Measurements from ENCODE around the gene SLC27A2. TPM values are rescaled to one million over a fixed set of nuclear protein-coding genes. Genes with fewer than 3 reads are reported as not detected.

Gene SLC27A2
- total RNA-seq, 1 donor from 2014 or later = 2.9 TPM

DNA sequence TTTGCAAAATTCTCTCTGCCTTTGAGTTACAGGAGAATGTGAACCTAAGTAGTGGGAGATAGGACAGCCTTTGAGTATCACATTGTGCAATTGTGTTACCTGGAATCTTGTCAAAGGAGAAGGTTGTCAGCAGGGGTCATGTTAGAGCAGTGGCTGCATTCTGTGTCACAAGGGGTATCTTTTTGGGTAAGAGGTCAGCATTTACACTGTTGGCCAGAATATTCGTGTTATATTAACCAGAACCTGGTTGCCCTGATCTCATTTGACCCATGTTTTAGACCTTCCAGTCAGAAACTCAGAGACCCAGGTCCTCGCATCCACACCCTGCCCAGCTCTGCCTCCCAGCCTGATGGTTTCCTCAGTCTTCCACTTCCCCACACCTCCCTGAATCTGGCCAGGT lies 56.3 kb downstream of the SLC27A2 start:
- H3K4me3 ChIP-seq = no peak overlapping the region
- H3K9me3 ChIP-seq = no peaks in the 10 kb centered on the region
- no peak overlapping the region for H3K27ac ChIP-seq
- TF ChIP-seq, protein P1, sequence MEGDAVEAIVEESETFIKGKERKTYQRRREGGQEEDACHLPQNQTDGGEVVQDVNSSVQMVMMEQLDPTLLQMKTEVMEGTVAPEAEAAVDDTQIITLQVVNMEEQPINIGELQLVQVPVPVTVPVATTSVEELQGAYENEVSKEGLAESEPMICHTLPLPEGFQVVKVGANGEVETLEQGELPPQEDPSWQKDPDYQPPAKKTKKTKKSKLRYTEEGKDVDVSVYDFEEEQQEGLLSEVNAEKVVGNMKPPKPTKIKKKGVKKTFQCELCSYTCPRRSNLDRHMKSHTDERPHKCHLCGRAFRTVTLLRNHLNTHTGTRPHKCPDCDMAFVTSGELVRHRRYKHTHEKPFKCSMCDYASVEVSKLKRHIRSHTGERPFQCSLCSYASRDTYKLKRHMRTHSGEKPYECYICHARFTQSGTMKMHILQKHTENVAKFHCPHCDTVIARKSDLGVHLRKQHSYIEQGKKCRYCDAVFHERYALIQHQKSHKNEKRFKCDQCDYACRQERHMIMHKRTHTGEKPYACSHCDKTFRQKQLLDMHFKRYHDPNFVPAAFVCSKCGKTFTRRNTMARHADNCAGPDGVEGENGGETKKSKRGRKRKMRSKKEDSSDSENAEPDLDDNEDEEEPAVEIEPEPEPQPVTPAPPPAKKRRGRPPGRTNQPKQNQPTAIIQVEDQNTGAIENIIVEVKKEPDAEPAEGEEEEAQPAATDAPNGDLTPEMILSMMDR (IDR thresholded peaks at IDR 0.05) = no peak
- no peaks in the 10 kb centered on the region for H3K36me3 ChIP-seq
- H3K27me3 ChIP-seq (ENCODE audit: low read depth) = no peaks in the 10 kb centered on the region
- no peaks in the 10 kb centered on the region for H3K4me1 ChIP-seq
- ATAC-seq (no peak), DNase-seq (no peak)
- intact Hi-C loops (cut with DNase I) = no loop called here

GRCh38 chr15:50241684-50242450 lies 59.9 kb downstream of the SLC27A2 start:
- ATAC-seq (no peak), DNase-seq (no peak)
- Histone ChIP-seq H3K27me3 (ENCODE audit: low read depth) (no peaks in the 10 kb centered on the region), H3K4me3 (no peak overlapping the region), H3K4me1 (no peaks in the 10 kb centered on the region), H3K36me3 (no peaks in the 10 kb centered on the region), H3K9me3 (no peaks in the 10 kb centered on the region), H3K27ac (no peak overlapping the region)
- intact Hi-C loops (cut with DNase I) = no loop called here
- TF ChIP-seq, protein P1 (IDR thresholded peaks at IDR 0.05) = no peak

- TF ChIP-seq, protein P1 (IDR thresholded peaks at IDR 0.05) = no peak
- Histone ChIP-seq H3K27ac (no peak overlapping the region), H3K4me3 (no peak overlapping the region), H3K36me3 (no peaks in the 10 kb centered on the region), H3K9me3 (no peaks in the 10 kb centered on the region), H3K4me1 (peaks cover 12% of the 10 kb centered on the region), H3K27me3 (ENCODE audit: low read depth) (no peaks in the 10 kb centered on the region)
- ATAC-seq (no peak), DNase-seq (no peak)
- intact Hi-C loops (cut with DNase I) = no loop called here
Measured at GRCh38 chr15:50244153-50244552, 62.2 kb downstream of the SLC27A2 start.

- Histone ChIP-seq H3K9me3 (no peaks in the 10 kb centered on the region), H3K36me3 (no peaks in the 10 kb centered on the region), H3K27me3 (ENCODE audit: low read depth) (no peaks in the 10 kb centered on the region), H3K4me3 (no peak overlapping the region), H3K4me1 (peaks cover 12% of the 10 kb centered on the region), H3K27ac (no peak overlapping the region)
- TF ChIP-seq, protein P1 (IDR thresholded peaks at IDR 0.05) = no peak
- ATAC-seq = no peak
- intact Hi-C loops (cut with DNase I) = no loop called here
- no peak for DNase-seq
Measured at GRCh38 chr15:50244959-50245624, 63.1 kb downstream of the SLC27A2 start.

- H3K4me3 ChIP-seq = no peak overlapping the region
- ATAC-seq (no peak), DNase-seq (no peak)
- H3K4me1 ChIP-seq = peaks cover 12% of the 10 kb centered on the region
- TF ChIP-seq, protein P1 (IDR thresholded peaks at IDR 0.05) = no peak
- no peak overlapping the region for H3K27ac ChIP-seq
- no peaks in the 10 kb centered on the region for H3K36me3 ChIP-seq
- H3K9me3 ChIP-seq = no peaks in the 10 kb centered on the region
- H3K27me3 ChIP-seq (ENCODE audit: low read depth) = no peaks in the 10 kb centered on the region
- intact Hi-C loops (cut with DNase I) = no loop called here
Measured at GRCh38 chr15:50246631-50247030, 64.6 kb downstream of the SLC27A2 start.
